ENCODE measurements around the gene GALNTL6.

DNA sequence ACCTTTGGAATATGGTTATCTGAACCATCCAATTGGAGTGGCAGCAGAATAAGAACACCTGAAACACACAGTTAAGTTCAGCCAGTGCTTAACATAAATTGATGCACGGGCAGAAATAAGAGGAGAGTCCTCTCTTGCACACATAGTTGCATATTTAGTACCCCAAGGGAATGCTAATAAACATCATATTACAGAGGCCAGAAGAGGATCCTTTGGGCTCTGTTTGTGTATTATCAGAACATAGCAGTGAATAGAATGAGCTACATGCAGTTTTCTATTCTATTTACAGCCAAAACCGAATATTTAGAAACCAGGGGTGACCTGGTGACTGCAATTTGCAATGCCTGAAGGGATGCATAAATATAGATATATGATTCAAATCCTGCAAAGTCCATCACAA, 1054.6 kb downstream of the GALNTL6 start:
- TF ChIP-seq, protein P1, sequence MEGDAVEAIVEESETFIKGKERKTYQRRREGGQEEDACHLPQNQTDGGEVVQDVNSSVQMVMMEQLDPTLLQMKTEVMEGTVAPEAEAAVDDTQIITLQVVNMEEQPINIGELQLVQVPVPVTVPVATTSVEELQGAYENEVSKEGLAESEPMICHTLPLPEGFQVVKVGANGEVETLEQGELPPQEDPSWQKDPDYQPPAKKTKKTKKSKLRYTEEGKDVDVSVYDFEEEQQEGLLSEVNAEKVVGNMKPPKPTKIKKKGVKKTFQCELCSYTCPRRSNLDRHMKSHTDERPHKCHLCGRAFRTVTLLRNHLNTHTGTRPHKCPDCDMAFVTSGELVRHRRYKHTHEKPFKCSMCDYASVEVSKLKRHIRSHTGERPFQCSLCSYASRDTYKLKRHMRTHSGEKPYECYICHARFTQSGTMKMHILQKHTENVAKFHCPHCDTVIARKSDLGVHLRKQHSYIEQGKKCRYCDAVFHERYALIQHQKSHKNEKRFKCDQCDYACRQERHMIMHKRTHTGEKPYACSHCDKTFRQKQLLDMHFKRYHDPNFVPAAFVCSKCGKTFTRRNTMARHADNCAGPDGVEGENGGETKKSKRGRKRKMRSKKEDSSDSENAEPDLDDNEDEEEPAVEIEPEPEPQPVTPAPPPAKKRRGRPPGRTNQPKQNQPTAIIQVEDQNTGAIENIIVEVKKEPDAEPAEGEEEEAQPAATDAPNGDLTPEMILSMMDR (conservative IDR thresholded peaks at IDR 0.05; ENCODE audit: low read depth in 2 of 2), result no peak
- TF ChIP-seq POLR2AphosphoS5 (IDR thresholded peaks at IDR 0.05; ENCODE audit: low read depth), result no peak
- no peak for TF ChIP-seq EZH2phosphoT487 (IDR thresholded peaks at IDR 0.05; ENCODE audit: unreplicated experiment)
- TF ChIP-seq CREB1 (CRISPR knock-in tag; IDR thresholded peaks at IDR 0.05; ENCODE audit: low read depth), result no peak
- no peak for TF ChIP-seq EZH2 (IDR thresholded peaks at IDR 0.05; ENCODE audit: low read depth, unreplicated experiment)
- TF ChIP-seq, protein P2, sequence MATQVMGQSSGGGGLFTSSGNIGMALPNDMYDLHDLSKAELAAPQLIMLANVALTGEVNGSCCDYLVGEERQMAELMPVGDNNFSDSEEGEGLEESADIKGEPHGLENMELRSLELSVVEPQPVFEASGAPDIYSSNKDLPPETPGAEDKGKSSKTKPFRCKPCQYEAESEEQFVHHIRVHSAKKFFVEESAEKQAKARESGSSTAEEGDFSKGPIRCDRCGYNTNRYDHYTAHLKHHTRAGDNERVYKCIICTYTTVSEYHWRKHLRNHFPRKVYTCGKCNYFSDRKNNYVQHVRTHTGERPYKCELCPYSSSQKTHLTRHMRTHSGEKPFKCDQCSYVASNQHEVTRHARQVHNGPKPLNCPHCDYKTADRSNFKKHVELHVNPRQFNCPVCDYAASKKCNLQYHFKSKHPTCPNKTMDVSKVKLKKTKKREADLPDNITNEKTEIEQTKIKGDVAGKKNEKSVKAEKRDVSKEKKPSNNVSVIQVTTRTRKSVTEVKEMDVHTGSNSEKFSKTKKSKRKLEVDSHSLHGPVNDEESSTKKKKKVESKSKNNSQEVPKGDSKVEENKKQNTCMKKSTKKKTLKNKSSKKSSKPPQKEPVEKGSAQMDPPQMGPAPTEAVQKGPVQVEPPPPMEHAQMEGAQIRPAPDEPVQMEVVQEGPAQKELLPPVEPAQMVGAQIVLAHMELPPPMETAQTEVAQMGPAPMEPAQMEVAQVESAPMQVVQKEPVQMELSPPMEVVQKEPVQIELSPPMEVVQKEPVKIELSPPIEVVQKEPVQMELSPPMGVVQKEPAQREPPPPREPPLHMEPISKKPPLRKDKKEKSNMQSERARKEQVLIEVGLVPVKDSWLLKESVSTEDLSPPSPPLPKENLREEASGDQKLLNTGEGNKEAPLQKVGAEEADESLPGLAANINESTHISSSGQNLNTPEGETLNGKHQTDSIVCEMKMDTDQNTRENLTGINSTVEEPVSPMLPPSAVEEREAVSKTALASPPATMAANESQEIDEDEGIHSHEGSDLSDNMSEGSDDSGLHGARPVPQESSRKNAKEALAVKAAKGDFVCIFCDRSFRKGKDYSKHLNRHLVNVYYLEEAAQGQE (IDR thresholded peaks at IDR 0.05; ENCODE audit: unreplicated experiment), result no peak
- TF ChIP-seq ZNF114 (CRISPR knock-in tag; IDR thresholded peaks at IDR 0.05), result no peak
- TF ChIP-seq JUNB (IDR thresholded peaks at IDR 0.05; ENCODE audit: unreplicated experiment), result no peak
- no peak for TF ChIP-seq STAT1 (IDR thresholded peaks at IDR 0.05; ENCODE audit: unreplicated experiment)
- TF ChIP-seq, protein P3, sequence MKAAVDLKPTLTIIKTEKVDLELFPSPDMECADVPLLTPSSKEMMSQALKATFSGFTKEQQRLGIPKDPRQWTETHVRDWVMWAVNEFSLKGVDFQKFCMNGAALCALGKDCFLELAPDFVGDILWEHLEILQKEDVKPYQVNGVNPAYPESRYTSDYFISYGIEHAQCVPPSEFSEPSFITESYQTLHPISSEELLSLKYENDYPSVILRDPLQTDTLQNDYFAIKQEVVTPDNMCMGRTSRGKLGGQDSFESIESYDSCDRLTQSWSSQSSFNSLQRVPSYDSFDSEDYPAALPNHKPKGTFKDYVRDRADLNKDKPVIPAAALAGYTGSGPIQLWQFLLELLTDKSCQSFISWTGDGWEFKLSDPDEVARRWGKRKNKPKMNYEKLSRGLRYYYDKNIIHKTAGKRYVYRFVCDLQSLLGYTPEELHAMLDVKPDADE (IDR thresholded peaks at IDR 0.05), result no peak
